ENCODE results near the gene MKRN2. TPM values are rescaled to one million over a fixed set of nuclear protein-coding genes. Genes with fewer than 3 reads are reported as not detected.
"Not testable (repeated sequence)": the region's sequence is repeated elsewhere in the genome, so short reads cannot be mapped to it uniquely, and the experiment has no call there.

Gene MKRN2
- total RNA-seq, 2 donors from 2014 or later, result 20.9 to 21.2 TPM

DNA sequence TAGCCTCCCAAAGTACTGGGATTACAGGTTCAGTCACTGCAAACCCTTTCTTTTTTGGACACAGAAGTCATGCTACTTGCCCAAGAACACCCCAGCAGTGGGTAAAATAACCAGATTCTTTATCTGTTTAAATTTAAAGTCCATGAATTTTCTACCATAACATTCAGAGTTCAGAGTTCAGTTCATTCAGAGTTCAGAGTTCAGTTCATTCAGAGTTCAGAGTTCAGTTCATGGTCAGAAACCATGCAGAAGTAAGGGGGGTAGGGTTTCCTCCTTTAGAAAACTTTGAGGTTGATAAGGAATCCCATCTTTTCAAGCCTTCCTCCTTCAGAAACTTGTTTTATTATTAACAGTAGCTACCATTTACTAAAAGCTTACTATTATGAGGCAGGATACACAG lies 63.8 kb downstream of the MKRN2 start:
- DNase-seq, result no peak
- H3K27me3 ChIP-seq, result no peaks in the 10 kb centered on the region

DNA sequence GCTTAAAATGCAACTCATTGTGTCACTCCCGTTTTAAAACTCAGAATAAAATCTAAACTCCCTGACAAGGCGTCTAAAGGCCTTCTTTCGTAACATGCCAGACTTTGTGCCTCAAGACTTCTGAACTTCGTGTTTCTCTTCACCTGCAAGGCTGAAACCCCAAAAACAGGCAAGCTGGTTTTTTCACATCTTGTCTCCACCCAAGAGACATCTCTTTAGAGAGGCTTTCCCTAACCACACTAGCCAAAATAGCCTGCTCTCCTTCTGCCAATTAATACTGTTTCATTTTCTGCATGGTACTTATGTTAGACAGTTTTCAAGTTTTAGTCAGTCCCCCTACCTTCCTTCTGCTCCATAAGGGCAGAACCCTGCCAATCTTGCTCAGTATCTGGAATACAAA lies 65.4 kb downstream of the MKRN2 start:
- Histone ChIP-seq H3K27me3 (no peaks in the 10 kb centered on the region), H3K4me1 (no peaks in the 10 kb centered on the region), H3K9ac (ENCODE audit: low read depth in 2 of 2, low read length in 2 of 2) (no peak overlapping the region), H3K9me3 (no peaks in the 10 kb centered on the region), H3K4me3 (no peak overlapping the region), H3K36me3 (no peaks in the 10 kb centered on the region), H3K27ac (no peak overlapping the region)
- DNase-seq, result no peak
- TF ChIP-seq, protein P1, sequence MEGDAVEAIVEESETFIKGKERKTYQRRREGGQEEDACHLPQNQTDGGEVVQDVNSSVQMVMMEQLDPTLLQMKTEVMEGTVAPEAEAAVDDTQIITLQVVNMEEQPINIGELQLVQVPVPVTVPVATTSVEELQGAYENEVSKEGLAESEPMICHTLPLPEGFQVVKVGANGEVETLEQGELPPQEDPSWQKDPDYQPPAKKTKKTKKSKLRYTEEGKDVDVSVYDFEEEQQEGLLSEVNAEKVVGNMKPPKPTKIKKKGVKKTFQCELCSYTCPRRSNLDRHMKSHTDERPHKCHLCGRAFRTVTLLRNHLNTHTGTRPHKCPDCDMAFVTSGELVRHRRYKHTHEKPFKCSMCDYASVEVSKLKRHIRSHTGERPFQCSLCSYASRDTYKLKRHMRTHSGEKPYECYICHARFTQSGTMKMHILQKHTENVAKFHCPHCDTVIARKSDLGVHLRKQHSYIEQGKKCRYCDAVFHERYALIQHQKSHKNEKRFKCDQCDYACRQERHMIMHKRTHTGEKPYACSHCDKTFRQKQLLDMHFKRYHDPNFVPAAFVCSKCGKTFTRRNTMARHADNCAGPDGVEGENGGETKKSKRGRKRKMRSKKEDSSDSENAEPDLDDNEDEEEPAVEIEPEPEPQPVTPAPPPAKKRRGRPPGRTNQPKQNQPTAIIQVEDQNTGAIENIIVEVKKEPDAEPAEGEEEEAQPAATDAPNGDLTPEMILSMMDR (IDR thresholded peaks at IDR 0.05), result no peak
- intact Hi-C loops (cut with DNase I), result no loop called here

More for the DNA sequence above, 63.8 kb downstream of the MKRN2 start:
- Histone ChIP-seq H3K36me3 (no peaks in the 10 kb centered on the region), H3K4me3 (no peak overlapping the region), H3K9me3 (no peaks in the 10 kb centered on the region), H3K9ac (ENCODE audit: low read depth in 2 of 2, low read length in 2 of 2) (no peak overlapping the region), H3K27ac (no peak overlapping the region), H3K4me1 (no peaks in the 10 kb centered on the region)
- TF ChIP-seq, protein P1 (IDR thresholded peaks at IDR 0.05), result no peak
- intact Hi-C loops (cut with DNase I), result no loop called here

DNA sequence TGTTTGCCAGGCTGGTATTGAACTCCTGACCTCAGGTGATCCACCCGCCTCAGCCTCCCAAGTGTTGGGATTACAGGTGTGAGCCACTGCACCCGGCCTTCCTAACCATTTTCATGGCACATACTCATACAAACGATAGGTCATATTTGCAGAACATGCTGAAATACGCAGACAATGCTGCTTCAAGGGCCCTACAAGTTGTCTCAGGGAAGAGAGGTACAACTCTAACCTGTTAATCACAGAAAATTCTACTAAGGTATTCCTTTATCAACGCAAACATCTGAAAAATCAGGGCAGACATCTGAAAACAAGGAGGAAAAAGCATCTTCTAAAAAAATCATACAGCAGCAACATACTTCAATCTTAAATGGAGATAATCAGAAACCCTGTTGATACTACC lies 67.2 kb downstream of the MKRN2 start:
- H3K4me3 ChIP-seq, result no peak overlapping the region
- H3K27ac ChIP-seq, result no peak overlapping the region
- no peaks in the 10 kb centered on the region for H3K9me3 ChIP-seq
- H3K4me1 ChIP-seq, result no peaks in the 10 kb centered on the region
- no peak for DNase-seq
- H3K27me3 ChIP-seq, result no peaks in the 10 kb centered on the region
- intact Hi-C loops (cut with DNase I), result no loop called here
- H3K9ac ChIP-seq (ENCODE audit: low read depth in 2 of 2, low read length in 2 of 2), result no peak overlapping the region
- TF ChIP-seq, protein P1 (IDR thresholded peaks at IDR 0.05), result no peak
- H3K36me3 ChIP-seq, result no peaks in the 10 kb centered on the region

DNA sequence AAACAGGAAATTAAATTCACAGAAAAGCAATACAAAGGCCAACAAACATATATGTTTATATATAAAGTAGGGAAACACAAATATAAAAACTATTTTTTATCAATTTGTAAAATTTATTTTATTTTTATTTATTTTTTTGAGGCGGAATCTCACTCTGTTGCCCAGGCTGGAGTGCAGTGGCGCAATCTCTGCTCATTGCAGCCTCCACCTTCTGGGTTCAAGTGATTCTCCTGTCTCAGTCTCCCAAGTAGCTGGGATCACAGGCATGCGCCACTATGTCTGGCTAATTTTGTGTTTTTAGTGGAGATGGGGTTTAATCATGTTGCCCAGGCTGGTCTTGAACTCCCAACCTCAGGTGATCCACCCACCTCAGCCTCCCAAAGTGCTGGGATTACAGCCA lies 68.1 kb downstream of the MKRN2 start:
- DNase-seq; intact Hi-C loops (cut with DNase I); H3K4me3 ChIP-seq; H3K4me1 ChIP-seq; H3K36me3 ChIP-seq; H3K27ac ChIP-seq; H3K9ac ChIP-seq (ENCODE audit: low read depth in 2 of 2, low read length in 2 of 2); H3K27me3 ChIP-seq; H3K9me3 ChIP-seq: not testable (repeated sequence)

DNA sequence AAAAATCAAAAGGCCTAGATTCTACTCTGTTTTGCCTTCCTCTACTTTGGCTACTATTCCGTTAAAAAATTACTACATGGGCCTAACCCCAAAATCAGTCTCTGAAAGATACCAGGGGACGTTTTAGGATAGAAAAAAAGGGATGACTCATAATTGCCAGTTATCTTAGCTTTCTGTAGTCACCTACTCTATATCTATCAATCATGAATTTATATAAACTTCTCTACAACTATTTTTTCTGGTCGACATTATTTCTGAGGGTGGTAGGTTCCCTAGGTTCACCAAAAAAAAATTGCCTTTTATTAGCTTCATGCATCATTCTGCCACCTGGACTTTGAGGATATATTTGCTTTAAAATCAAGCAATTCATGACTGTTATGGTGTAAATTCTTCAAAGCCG lies 70.5 kb downstream of the MKRN2 start:
- Histone ChIP-seq H3K9ac (ENCODE audit: low read depth in 2 of 2, low read length in 2 of 2) (no peak overlapping the region), H3K4me3 (no peak overlapping the region), H3K4me1 (no peaks in the 10 kb centered on the region), H3K27ac (no peak overlapping the region), H3K9me3 (no peaks in the 10 kb centered on the region), H3K27me3 (no peaks in the 10 kb centered on the region), H3K36me3 (no peaks in the 10 kb centered on the region)
- intact Hi-C loops (cut with DNase I), result no loop called here
- no peak for DNase-seq
- TF ChIP-seq, protein P1 (IDR thresholded peaks at IDR 0.05), result no peak

DNA sequence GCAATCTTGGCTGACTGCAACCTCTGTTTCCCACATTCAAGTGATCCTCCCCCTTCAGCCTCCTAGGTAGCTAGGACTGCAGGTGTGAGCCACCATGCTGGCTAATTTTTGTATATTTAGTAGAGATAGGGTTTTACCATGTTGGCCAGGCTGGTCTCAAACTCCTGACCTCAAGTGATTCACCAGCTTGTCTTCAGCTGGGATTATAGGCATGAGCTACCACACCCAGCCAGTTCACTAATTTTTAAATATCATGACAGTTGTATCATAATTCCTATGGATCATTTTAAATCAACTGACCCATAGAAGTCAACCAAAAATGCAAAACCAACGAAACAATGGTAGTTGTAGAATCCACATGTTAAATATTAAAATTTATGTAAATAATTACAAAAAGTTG lies 71.9 kb downstream of the MKRN2 start:
- no peaks in the 10 kb centered on the region for H3K27me3 ChIP-seq
- H3K9ac ChIP-seq (ENCODE audit: low read depth in 2 of 2, low read length in 2 of 2), result no peak overlapping the region
- intact Hi-C loops (cut with DNase I), result no loop called here
- no peaks in the 10 kb centered on the region for H3K36me3 ChIP-seq
- no peak overlapping the region for H3K27ac ChIP-seq
- no peak overlapping the region for H3K4me3 ChIP-seq
- no peaks in the 10 kb centered on the region for H3K9me3 ChIP-seq
- no peak for DNase-seq
- TF ChIP-seq, protein P1 (IDR thresholded peaks at IDR 0.05), result no peak
- no peaks in the 10 kb centered on the region for H3K4me1 ChIP-seq
